GM12892 (cell line): ENCODE results near the gene TRPM3.

Source experiments
- DNase-seq: peaks from one replicate; pipeline ENCODE4 v3.0.0; 2011; ENCODE audit not compliant: insufficient read length
- FAIRE-seq: peaks from 2 replicates; lab custom pipeline; 2011; peaks lifted over from hg19 to GRCh38; lab: Jason Lieb, UNC
- POLR2A ChIP-seq: IDR thresholded peaks from 2 replicates; pipeline ENCODE4 v1.6.1; 2011; ENCODE audit warnings: low read depth, low read length, control low read depth
- POLR2AphosphoS5 ChIP-seq: IDR thresholded peaks from 2 replicates; pipeline ENCODE4 v1.6.1; 2011; ENCODE audit warnings: low read depth, low read length, control low read depth
- TAF1 ChIP-seq: IDR thresholded peaks from 2 replicates; pipeline ENCODE4 v1.6.1; 2011; ENCODE audit warnings: low read depth, mild to moderate bottlenecking, control low read depth, low read length, borderline replicate concordance

Gene TRPM3

DNA sequence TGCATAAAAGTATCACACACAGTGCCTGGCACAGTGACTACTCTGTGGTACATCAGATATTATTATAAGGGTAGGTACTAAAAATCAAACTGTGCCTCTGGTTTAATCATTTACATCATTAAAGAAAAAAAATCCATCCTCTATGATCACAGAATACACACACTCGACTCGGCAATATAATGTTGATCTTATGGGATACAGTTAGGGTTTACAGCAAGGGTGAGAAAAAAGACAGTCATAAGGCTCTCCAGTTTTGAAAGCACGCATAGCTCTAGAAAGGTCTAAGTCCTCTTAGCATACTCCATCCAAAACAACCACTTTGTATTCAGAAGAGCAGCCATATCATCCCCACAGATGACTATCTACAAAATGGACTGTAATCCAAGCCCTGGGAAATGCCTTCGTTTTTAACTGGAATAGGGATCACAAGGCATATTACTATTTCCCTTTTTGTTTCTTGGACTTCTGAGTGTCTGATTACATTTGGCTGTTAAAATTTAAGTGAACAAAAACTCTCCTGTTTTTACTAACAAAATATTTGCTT lies 26.6 kb downstream of the TRPM3 start:
- FAIRE-seq (no peak), DNase-seq (no peak)
- no peak for TF ChIP-seq TAF1
- TF ChIP-seq POLR2AphosphoS5 = no peak
- TF ChIP-seq POLR2A = no peak

DNA sequence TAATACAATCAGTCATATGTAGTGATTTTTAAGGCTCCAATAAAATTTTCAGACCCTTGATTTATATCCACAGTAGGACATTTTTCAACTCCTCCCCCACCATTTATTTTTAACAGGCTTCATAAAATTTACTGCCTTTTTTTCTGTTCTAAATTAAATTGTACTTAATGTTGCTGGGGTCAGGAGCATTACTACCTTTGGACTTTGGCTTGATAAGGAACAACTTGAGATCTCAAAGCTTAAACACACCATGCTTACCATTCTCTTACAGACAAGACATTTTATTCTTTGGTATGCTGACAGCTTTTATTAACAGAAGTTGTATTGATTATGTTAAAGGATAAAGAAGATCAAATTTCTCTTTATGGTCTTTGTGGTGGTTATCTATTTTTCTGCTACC lies 30.5 kb downstream of the TRPM3 start:
- FAIRE-seq (no peak), DNase-seq (no peak)
- TF ChIP-seq POLR2AphosphoS5 = no peak
- TF ChIP-seq POLR2A = no peak
- no peak for TF ChIP-seq TAF1

DNA sequence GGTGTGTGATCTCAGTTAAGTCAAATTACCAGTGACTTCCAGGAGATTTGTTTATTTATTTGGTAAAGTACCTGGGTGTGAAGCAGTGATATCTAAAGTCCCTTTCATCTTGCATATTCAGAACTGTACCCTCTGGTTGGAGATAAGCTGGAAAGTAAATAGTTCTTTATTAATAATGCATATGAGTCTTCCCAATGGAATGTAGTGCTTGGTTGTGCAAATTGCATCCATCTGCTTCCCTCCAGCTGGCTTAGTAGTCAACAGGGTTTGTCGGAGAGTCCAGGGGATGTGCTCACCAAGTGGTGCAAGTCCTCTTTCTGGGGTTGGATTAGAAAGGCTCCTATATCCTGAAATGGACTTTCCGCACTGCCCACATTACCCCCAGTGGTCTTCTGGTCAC lies 42.0 kb downstream of the TRPM3 start:
- DNase-seq (no peak), FAIRE-seq (no peak)
- no peak for TF ChIP-seq POLR2AphosphoS5
- no peak for TF ChIP-seq POLR2A
- no peak for TF ChIP-seq TAF1

DNA sequence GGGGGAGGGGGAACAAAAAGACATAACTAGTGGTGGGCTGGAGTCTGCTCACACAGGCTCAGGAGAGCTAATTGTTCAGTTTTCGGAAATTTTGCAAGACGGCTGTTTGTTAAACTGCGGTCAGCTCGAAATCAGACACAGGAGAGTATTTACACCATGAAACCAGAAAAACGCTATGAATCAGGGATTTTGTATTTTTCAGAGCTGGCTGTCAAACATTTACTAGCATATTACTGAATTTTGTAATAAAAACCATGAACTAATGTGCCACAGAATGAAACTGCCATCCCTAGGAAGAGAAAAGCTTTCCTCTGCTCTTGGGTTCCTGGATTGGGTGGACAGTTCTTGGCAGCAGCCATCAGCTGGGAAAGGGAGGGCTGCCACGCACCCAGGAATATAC lies 45.3 kb downstream of the TRPM3 start:
- FAIRE-seq (no peak), DNase-seq (no peak)
- TF ChIP-seq POLR2AphosphoS5 = no peak
- TF ChIP-seq POLR2A = no peak
- no peak for TF ChIP-seq TAF1

DNA sequence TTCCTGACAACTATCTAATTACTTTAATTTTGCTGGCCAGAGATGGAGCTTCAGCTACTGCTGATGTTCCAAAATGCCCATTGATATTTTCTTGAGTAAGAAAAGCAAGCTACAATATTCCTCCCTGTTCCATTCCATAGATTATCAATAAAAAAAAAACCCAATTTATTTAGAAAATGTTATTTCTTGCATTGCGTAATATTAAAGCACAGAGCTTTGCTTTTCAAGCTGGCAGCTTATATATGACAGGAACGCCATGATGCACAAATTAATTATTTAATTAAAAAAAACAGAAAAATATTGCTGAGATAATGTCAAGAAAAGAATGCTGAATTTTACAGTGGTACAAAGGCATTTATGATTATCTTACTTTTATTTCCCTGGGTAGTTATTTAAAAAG lies 47.9 kb downstream of the TRPM3 start:
- DNase-seq = no peak
- no peak for FAIRE-seq
- TF ChIP-seq TAF1 (no peak), POLR2A (no peak), POLR2AphosphoS5 (no peak)

DNA sequence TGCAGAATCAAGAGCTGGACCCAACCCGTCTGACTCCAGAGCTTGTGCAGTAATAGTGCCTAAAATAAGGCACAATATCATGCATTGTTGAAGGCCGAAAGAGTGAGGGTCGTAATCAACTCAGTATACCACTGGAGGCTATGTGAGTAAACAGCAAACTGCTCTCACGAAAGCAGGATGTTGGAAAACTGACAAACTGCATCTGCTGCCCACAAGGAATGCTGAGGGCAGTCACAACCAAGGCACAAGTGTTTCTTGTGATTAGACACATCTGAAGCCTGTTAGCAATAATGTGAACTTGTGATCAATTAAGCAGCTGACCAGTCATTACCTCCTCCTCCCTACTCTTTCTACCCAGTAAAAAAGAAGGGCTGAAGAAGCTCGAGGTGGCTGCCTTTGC lies 48.8 kb downstream of the TRPM3 start:
- no peak for DNase-seq
- no peak for FAIRE-seq
- TF ChIP-seq POLR2A (no peak), POLR2AphosphoS5 (no peak), TAF1 (no peak)

DNA sequence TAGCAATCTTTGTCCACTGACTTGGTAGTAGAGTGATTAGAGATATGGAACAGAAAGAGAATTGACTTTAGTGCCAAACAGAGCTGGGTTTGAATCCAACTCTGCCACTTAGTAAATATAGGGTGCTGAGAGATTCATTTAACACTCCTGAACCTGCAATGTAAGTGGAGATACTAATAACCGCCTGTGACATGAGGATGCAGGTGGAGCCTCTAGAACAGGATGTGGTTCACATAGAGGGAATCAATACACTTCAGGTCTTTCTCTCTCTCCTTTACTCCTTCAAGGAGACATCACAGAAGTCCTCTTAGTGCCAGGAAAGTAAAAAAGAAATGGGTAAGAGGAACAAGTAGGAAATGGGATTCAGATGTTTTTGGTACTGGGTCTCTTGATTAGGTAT lies 49.8 kb downstream of the TRPM3 start:
- DNase-seq (no peak), FAIRE-seq (no peak)
- no peak for TF ChIP-seq TAF1
- no peak for TF ChIP-seq POLR2A

DNA sequence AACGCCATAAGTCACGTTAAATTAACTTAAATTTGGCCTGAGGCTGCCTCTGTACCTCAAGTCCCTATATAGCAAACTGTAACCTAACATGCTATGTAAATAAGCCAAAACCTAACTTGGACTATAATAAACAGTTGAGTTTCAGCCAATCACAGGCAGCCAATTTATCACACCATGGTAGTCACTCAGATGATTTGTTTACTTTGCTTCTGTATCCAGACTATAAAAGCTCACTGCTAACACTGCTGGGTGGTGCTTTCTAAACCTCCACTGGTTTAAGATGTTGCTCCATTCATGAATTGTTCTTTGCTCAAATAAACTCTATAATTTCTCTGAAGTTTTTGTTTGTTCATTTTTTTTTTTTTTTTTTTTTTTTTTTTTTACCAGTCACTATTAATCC lies 62.8 kb downstream of the TRPM3 start:
- TF ChIP-seq POLR2A = no peak
- no peak for TF ChIP-seq TAF1
- no peak for TF ChIP-seq POLR2AphosphoS5
- DNase-seq (no peak), FAIRE-seq (no peak)

DNA sequence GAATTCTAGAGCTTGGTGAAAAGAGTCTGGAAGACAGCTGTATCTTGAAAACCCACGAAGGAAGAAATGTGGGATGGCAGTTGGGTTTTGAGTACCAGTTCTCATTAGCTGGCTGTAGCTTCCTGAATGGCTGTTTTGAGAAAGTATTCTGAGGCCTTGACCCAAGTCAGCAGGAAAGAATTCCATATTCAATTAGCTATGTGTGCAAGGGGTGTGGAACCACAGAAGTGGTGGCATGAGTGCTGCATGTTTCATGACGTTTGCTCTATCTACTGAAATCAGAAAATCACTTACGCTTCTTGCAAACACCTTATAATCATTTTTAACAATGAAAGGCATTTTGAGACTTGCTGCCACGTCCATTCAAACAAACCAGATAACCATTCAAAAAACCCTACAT lies 69.1 kb downstream of the TRPM3 start:
- no peak for DNase-seq
- FAIRE-seq = no peak
- TF ChIP-seq POLR2AphosphoS5 (no peak), TAF1 (no peak), POLR2A (no peak)

DNA sequence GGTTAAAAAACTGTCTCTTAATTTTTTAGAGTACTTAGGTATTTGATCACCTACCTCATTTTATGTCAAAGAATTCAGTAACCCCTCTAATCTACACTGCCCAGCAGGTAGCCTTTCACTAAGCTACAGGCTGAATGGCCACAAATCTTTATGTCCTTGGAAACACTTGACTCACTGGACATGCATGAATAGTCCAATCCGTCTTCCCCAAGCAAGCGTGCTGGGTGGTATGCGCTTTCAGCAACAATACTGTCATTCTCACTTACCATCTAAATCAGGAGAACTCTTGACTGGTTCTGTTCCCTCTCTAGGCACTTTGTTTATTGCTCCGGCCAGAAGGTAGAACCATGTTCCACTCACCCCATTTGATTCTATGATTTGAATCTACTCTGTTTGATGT lies 73.1 kb downstream of the TRPM3 start:
- TF ChIP-seq POLR2AphosphoS5 (no peak), POLR2A (no peak), TAF1 (no peak)
- no peak for FAIRE-seq
- no peak for DNase-seq

DNA sequence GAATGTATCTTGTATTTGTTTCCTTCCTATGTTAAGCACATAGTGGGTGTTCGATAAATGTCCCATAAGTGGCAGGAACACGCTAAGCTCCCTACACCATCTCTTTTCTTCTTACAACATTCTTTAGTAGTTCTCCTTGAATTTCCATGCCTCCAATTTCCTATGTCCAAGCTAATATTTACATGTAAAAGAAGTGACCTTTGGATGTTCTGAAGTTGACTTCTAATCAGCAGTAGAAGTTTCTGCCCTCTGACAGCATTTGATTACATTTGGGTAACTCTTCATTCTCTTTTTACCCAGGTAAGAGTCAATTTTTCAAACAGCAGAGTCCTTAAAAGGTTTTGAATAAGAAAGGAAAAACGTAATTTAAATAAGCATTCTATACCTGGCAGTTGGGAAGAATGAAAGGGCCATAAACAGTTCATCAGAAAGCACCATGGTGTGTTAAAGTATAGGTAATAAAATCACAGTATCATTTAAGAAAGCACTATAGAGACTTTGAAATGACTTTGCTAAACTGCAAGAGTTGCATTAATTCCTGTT lies 78.9 kb downstream of the TRPM3 start:
- FAIRE-seq (no peak), DNase-seq (no peak)
- no peak for TF ChIP-seq POLR2AphosphoS5
- TF ChIP-seq POLR2A = no peak
- no peak for TF ChIP-seq TAF1

DNA sequence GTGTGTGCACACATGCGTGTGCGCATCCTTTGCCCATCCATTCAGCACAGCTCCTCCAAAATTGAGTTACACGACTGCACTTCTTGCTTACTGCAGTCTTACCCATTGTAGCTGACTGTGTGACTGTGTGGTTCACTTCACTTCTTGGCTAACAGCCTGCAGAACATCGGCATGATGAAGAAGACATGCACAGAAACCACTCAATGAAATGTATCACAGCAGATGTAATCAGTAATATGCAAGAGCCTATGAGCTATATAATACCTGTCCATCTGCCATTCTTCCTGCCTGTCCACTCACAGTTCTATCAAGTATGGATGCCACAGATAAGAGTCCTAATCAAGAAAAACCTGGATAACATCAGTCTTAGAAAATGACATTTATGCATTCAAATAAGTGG lies 83.9 kb downstream of the TRPM3 start:
- TF ChIP-seq POLR2A (no peak), TAF1 (no peak), POLR2AphosphoS5 (no peak)
- no peak for DNase-seq
- FAIRE-seq = no peak

DNA sequence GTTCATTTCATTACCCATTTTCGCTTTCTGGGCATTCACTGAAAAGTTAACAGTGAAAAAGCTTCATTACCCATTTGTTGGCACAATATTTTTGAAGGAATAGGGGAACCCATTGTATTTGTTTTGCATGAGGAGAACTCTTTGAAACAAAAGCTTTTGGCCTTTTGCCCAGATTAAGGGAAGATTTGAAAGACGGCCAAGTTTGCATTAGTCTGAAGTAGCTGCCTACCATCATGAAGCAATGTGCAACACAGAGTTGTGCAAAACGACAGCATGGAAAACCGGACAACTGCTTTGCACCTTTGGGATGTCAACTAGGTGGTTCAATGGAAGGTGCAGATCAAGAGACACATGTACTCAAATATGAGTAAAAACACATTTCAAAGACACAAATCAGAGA lies 84.9 kb downstream of the TRPM3 start:
- FAIRE-seq (no peak), DNase-seq (no peak)

More for the DNA sequence above, 84.9 kb downstream of the TRPM3 start:
- TF ChIP-seq POLR2AphosphoS5 = no peak
- no peak for TF ChIP-seq POLR2A
- no peak for TF ChIP-seq TAF1
